ENCODE results near the gene PCDHGA5.

DNA sequence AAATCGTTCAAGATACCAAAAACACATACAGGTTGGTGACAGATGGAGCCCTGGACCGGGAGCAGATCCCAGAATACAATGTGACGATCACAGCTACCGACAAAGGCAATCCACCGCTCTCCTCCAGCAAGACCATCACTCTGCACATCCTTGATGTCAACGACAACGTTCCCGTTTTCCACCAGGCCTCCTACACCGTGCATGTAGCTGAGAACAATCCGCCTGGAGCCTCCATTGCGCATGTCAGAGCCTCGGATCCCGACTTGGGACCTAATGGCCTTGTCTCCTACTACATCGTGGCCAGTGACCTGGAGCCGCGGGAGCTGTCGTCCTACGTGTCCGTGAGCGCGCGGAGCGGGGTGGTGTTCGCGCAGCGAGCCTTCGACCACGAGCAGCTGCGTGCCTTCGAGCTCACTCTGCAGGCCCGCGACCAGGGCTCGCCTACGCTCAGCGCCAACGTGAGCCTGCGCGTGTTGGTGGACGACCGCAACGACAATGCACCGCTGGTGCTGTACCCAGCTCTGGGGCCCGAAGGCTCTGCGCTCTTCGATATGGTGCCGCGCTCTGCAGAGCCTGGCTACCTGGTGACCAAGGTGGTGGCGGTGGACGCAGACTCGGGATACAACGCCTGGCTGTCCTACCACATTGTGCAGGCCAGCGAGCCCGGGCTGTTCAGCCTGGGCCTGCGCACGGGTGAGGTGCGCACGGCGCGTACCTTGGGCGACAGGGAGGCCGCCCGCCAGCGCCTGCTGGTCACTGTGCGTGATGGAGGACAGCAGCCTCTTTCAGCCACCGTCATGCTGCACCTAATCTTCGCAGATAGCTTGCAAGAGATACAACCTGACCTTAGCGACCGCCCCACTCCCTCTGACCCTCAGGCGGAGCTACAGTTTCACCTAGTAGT, 7.9 kb downstream of the PCDHGA5 start:
- TF ChIP-seq, protein P1, sequence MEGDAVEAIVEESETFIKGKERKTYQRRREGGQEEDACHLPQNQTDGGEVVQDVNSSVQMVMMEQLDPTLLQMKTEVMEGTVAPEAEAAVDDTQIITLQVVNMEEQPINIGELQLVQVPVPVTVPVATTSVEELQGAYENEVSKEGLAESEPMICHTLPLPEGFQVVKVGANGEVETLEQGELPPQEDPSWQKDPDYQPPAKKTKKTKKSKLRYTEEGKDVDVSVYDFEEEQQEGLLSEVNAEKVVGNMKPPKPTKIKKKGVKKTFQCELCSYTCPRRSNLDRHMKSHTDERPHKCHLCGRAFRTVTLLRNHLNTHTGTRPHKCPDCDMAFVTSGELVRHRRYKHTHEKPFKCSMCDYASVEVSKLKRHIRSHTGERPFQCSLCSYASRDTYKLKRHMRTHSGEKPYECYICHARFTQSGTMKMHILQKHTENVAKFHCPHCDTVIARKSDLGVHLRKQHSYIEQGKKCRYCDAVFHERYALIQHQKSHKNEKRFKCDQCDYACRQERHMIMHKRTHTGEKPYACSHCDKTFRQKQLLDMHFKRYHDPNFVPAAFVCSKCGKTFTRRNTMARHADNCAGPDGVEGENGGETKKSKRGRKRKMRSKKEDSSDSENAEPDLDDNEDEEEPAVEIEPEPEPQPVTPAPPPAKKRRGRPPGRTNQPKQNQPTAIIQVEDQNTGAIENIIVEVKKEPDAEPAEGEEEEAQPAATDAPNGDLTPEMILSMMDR (IDR thresholded peaks at IDR 0.05): no peak
- TF ChIP-seq POLR2A (IDR thresholded peaks at IDR 0.05): no peak
